Measurements from ENCODE around the gene CREG1. TPM values are rescaled to one million over a fixed set of nuclear protein-coding genes. Genes with fewer than 3 reads are reported as not detected.

Gene CREG1
- total RNA-seq (2014; rRNA removed; shearing (Covaris generic)), result 42.7 and 49.4 TPM in 2 replicates
- 16.7 and 21.2 TPM in 2 replicates for polyA plus RNA-seq (2016; fragmentation: Nextera tagmentation; extraction: Ambion mirVana)
- long read RNA-seq, transcript CREG1-201 (4 exons, 1,974 nt), result major isoform, 23 of 27 reads
- long read RNA-seq, partial matches to known transcripts, result 3 of 27 reads
- long read RNA-seq, other reads (novel, unspliced or antisense), result 1 of 27 reads

DNA sequence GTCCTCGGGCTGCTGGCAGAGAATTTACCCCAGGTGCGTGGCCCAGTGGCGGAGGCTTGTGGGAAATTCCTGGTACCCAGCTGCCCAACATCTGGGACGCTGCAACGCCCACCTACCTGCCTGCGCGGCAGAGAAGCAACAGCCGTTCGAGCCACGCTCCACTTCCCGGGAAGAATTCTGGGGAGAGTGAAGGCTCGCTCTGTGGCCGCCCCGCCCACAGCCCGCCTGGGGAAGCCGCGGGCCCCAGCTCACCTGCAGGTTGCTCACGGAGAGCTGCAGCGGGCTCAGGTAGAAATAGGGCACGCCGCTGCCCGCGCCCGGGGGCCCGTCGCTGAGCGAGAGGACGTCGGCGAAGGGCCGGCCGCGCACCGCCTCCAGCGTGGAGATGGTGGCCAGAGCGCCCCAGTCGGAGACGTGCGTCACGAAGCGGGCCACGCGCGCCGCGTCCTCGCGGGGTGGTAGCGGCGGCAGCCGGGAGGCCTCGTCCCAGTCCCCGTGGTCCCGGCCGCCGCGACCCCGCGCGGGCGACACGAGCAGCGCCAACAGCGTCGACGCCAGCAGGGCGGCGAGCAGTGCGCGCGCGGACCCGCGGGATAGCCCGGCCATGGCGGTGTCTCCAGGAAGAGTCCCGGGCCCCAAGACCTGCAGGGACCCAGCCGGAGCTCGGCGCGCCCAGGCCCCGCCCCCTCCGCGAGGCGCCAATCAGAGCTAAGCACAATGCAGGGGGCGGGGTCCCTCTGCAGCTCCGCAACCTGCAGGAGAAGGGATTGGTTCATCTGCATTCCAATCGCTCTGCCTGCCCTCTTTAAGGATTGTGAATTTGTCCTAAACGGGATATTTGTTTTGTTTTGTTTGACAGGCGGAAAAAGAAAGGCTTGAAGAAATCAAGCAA lies at the start of gene CREG1:
CREG1 (minus strand) TSS at position 627 of the 892 bp plus-strand sequence.
- ATAC-seq, result peak; percentile 97
- Histone ChIP-seq H3K4me2 (peak within 1 kb of the TSS; percentile 86), H3K79me2 (replicated peaks; ENCODE audit: insufficient read depth) (peaks cover 11% of the 10 kb centered on the region; the same call in 1 of the 2 replicates), H3F3A (replicated peaks; ENCODE audit: low read depth) (no peaks in the 10 kb centered on the region), H3K27ac (ENCODE audit: low read depth) (no peak within 1 kb of the TSS), H4K20me1 (replicated peaks; ENCODE audit: insufficient read depth) (peaks cover 5% of the 10 kb centered on the region), H2AFZ (peak within 1 kb of the TSS; percentile 93), H3K36me3 (ENCODE audit: insufficient read depth) (no peaks in the 10 kb centered on the region), H3K4me3 (peak within 1 kb of the TSS; percentile 56), H3K4me1 (ENCODE audit: insufficient read depth) (no peaks in the 10 kb centered on the region), H3K27me3 (ENCODE audit: insufficient read depth) (peaks cover 2% of the 10 kb centered on the region; the same call in 1 of the 2 replicates), H3K9me2 (ENCODE audit: insufficient read depth) (no peaks in the 10 kb centered on the region)
- DNase-seq (ENCODE audit: low spot score), result peak; percentile 98
- peak within 1 kb of the TSS; percentile 83 for H3K4me3 Mint-ChIP-seq
- no peak within 1 kb of the TSS; the same call in 1 of the 2 replicates for H3K27ac Mint-ChIP-seq
- H3K36me3 Mint-ChIP-seq (ENCODE audit: low read depth), result no peaks in the 10 kb centered on the region
- H3K27me3 Mint-ChIP-seq (ENCODE audit: insufficient read depth, low read depth, poor library complexity), result peaks cover 13% of the 10 kb centered on the region
- TF ChIP-seq ZNF331 (CRISPR knock-in tag; IDR thresholded peaks at IDR 0.05; ENCODE audit: low read depth) (no peak), EZH2 (IDR thresholded peaks at IDR 0.05; ENCODE audit: low read depth, unreplicated experiment) (no peak), CREB1 (CRISPR knock-in tag; IDR thresholded peaks at IDR 0.05; ENCODE audit: low read depth) (0 out of 2 replicates have a peak, but pooled peaks have one; percentile 7), POLR2AphosphoS5 (IDR thresholded peaks at IDR 0.05; ENCODE audit: low read depth) (peak; percentile 74), EZH2phosphoT487 (IDR thresholded peaks at IDR 0.05; ENCODE audit: unreplicated experiment) (no peak)
- TF ChIP-seq, protein P1, sequence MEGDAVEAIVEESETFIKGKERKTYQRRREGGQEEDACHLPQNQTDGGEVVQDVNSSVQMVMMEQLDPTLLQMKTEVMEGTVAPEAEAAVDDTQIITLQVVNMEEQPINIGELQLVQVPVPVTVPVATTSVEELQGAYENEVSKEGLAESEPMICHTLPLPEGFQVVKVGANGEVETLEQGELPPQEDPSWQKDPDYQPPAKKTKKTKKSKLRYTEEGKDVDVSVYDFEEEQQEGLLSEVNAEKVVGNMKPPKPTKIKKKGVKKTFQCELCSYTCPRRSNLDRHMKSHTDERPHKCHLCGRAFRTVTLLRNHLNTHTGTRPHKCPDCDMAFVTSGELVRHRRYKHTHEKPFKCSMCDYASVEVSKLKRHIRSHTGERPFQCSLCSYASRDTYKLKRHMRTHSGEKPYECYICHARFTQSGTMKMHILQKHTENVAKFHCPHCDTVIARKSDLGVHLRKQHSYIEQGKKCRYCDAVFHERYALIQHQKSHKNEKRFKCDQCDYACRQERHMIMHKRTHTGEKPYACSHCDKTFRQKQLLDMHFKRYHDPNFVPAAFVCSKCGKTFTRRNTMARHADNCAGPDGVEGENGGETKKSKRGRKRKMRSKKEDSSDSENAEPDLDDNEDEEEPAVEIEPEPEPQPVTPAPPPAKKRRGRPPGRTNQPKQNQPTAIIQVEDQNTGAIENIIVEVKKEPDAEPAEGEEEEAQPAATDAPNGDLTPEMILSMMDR (conservative IDR thresholded peaks at IDR 0.05; ENCODE audit: low read depth in 2 of 2), result no peak
- TF ChIP-seq, protein P2, sequence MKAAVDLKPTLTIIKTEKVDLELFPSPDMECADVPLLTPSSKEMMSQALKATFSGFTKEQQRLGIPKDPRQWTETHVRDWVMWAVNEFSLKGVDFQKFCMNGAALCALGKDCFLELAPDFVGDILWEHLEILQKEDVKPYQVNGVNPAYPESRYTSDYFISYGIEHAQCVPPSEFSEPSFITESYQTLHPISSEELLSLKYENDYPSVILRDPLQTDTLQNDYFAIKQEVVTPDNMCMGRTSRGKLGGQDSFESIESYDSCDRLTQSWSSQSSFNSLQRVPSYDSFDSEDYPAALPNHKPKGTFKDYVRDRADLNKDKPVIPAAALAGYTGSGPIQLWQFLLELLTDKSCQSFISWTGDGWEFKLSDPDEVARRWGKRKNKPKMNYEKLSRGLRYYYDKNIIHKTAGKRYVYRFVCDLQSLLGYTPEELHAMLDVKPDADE (IDR thresholded peaks at IDR 0.05), result no peak
- TF ChIP-seq, protein P3, sequence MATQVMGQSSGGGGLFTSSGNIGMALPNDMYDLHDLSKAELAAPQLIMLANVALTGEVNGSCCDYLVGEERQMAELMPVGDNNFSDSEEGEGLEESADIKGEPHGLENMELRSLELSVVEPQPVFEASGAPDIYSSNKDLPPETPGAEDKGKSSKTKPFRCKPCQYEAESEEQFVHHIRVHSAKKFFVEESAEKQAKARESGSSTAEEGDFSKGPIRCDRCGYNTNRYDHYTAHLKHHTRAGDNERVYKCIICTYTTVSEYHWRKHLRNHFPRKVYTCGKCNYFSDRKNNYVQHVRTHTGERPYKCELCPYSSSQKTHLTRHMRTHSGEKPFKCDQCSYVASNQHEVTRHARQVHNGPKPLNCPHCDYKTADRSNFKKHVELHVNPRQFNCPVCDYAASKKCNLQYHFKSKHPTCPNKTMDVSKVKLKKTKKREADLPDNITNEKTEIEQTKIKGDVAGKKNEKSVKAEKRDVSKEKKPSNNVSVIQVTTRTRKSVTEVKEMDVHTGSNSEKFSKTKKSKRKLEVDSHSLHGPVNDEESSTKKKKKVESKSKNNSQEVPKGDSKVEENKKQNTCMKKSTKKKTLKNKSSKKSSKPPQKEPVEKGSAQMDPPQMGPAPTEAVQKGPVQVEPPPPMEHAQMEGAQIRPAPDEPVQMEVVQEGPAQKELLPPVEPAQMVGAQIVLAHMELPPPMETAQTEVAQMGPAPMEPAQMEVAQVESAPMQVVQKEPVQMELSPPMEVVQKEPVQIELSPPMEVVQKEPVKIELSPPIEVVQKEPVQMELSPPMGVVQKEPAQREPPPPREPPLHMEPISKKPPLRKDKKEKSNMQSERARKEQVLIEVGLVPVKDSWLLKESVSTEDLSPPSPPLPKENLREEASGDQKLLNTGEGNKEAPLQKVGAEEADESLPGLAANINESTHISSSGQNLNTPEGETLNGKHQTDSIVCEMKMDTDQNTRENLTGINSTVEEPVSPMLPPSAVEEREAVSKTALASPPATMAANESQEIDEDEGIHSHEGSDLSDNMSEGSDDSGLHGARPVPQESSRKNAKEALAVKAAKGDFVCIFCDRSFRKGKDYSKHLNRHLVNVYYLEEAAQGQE (IDR thresholded peaks at IDR 0.05; ENCODE audit: unreplicated experiment), result no peak
- no peaks in the 10 kb centered on the region for H3K9me3 Mint-ChIP-seq
- H3K4me1 Mint-ChIP-seq, result peaks cover 16% of the 10 kb centered on the region

All from GM23338 (cell line).